GM23338 (cell line): ENCODE measurements around the gene ZDHHC6. TPM values are rescaled to one million over a fixed set of nuclear protein-coding genes. Genes with fewer than 3 reads are reported as not detected.

Experiments used
- ATAC-seq: fragments of 200-7000 bp; cut with Tn5 transposase; 3 replicates; pipeline ENCODE4 v1.9.1; 2020
- DNase-seq: peaks from one replicate; pipeline ENCODE4 v3.0.0-alpha.2; 2015; ENCODE audit warnings: low spot score
- H2AFZ ChIP-seq: fragments of 200-600 bp; sonication (generic); 2 replicates; pipeline ENCODE4 v1.8.0; 2016; ENCODE audit warnings: antibody characterized with exemption, mild to moderate bottlenecking, moderate library complexity
- H3F3A ChIP-seq: fragments of 200-600 bp; sonication (generic); replicated peaks from 2 replicates; pipeline ENCODE4 v1.8.0; 2017; ENCODE audit warnings: antibody characterized with exemption, mixed run types, low read depth
- H3K27ac ChIP-seq: fragments of 200-600 bp; sonication (generic); 2 replicates; pipeline ENCODE4 v1.6.1; 2016; ENCODE audit warnings: low read depth
- H3K27me3 ChIP-seq: fragments of 200-600 bp; sonication (generic); 2 replicates; pipeline ENCODE4 v1.8.0; 2016; ENCODE audit warnings: mild to moderate bottlenecking, mixed run types, moderate library complexity; ENCODE audit not compliant: insufficient read depth
- H3K36me3 ChIP-seq: fragments of 200-600 bp; sonication (generic); 2 replicates; pipeline ENCODE4 v1.8.0; 2016; ENCODE audit warnings: mild to moderate bottlenecking; ENCODE audit not compliant: insufficient read depth
- H3K4me1 ChIP-seq: fragments of 200-600 bp; sonication (generic); 2 replicates; pipeline ENCODE4 v1.8.0; 2016; ENCODE audit warnings: mild to moderate bottlenecking, moderate library complexity; ENCODE audit not compliant: insufficient read depth
- H3K4me2 ChIP-seq: fragments of 200-600 bp; sonication (generic); 2 replicates; pipeline ENCODE4 v1.7.1; 2017; ENCODE audit warnings: mixed run types
- H3K4me3 ChIP-seq: fragments of 200-600 bp; sonication (generic); 2 replicates; pipeline ENCODE4 v1.6.1; 2016; ENCODE audit warnings: mixed run types
- H3K79me2 ChIP-seq: fragments of 200-600 bp; sonication (generic); replicated peaks from 2 replicates; pipeline ENCODE4 v1.8.0; 2017; ENCODE audit warnings: mild to moderate bottlenecking; ENCODE audit not compliant: insufficient read depth
- H3K9me2 ChIP-seq: fragments of 200-600 bp; sonication (generic); 2 replicates; pipeline ENCODE4 v1.8.0; 2017; ENCODE audit not compliant: insufficient read depth
- H4K20me1 ChIP-seq: fragments of 200-600 bp; sonication (generic); replicated peaks from 2 replicates; pipeline ENCODE4 v1.8.0; 2017; ENCODE audit warnings: mild to moderate bottlenecking; ENCODE audit not compliant: insufficient read depth
- H3K27ac Mint-ChIP-seq: 2 replicates; pipeline ENCODE4 v1.8.0; 2020; ENCODE audit warnings: inconsistent platforms, mild to moderate bottlenecking, moderate library complexity, mixed read lengths
- H3K27me3 Mint-ChIP-seq: 3 replicates; pipeline ENCODE4 v1.8.0; 2022; ENCODE audit warnings: low read depth, mild to moderate bottlenecking, moderate library complexity, mixed read lengths, inconsistent platforms; ENCODE audit not compliant: insufficient read depth, poor library complexity
- H3K36me3 Mint-ChIP-seq: 3 replicates; pipeline ENCODE4 v1.8.0; 2021; ENCODE audit warnings: low read depth, mild to moderate bottlenecking, inconsistent platforms, moderate library complexity, mixed read lengths
- H3K4me1 Mint-ChIP-seq: 3 replicates; pipeline ENCODE4 v1.8.0; 2020; ENCODE audit warnings: mild to moderate bottlenecking, inconsistent platforms, mixed read lengths
- H3K4me3 Mint-ChIP-seq: 3 replicates; pipeline ENCODE4 v1.8.0; 2021; ENCODE audit warnings: moderate library complexity, mild to moderate bottlenecking, inconsistent platforms, mixed read lengths
- H3K9me3 Mint-ChIP-seq: 3 replicates; pipeline ENCODE4 v1.8.0; 2020; ENCODE audit warnings: moderate library complexity, mild to moderate bottlenecking, inconsistent platforms, mixed read lengths
- CREB1 ChIP-seq: fragments of 250-450 bp; sonication (Bioruptor Pico); IDR thresholded peaks from 2 replicates; pipeline ENCODE4 v1.5.0; 2020; ENCODE audit warnings: low read depth, mild to moderate bottlenecking, moderate library complexity
- ETS1 ChIP-seq: IDR thresholded peaks from 2 replicates; pipeline ENCODE4 v1.6.1; 2016; ENCODE audit warnings: antibody characterized with exemption
- EZH2 ChIP-seq: fragments of 200-600 bp; sonication (generic); IDR thresholded peaks from one replicate; pipeline ENCODE4 v1.8.0; 2017; ENCODE audit warnings: antibody characterized with exemption, mild to moderate bottlenecking, low read depth; ENCODE audit not compliant: unreplicated experiment
- JUNB ChIP-seq: IDR thresholded peaks from one replicate; pipeline ENCODE4 v1.6.1; 2016; ENCODE audit warnings: antibody characterized with exemption; ENCODE audit not compliant: unreplicated experiment
- POLR2AphosphoS5 ChIP-seq: IDR thresholded peaks from 2 replicates; pipeline ENCODE4 v1.6.1; 2016; ENCODE audit warnings: antibody characterized with exemption, low read depth
- REST ChIP-seq: IDR thresholded peaks from one replicate; pipeline ENCODE4 v1.6.1; 2018; ENCODE audit warnings: antibody characterized with exemption; ENCODE audit not compliant: unreplicated experiment
- STAT1 ChIP-seq: IDR thresholded peaks from one replicate; pipeline ENCODE4 v1.6.1; 2016; ENCODE audit warnings: antibody characterized with exemption; ENCODE audit not compliant: unreplicated experiment
- ZNF331 ChIP-seq: fragments of 250-450 bp; sonication (Bioruptor Pico); IDR thresholded peaks from 2 replicates; pipeline ENCODE4 v1.5.0; 2020; ENCODE audit warnings: low read depth, mild to moderate bottlenecking, moderate library complexity
- polyA plus RNA-seq: library from polyadenylated mRNA; unstranded; fragments of >200 nt; fragmentation: Nextera tagmentation; extraction: Ambion mirVana; gene quantifications from 2 replicates; pipeline ENCODE4 v1.2.1, GENCODE V29; 2016
- total RNA-seq: library from RNA; depleted of rRNA; stranded (reverse); fragments of >200 nt; shearing (Covaris generic); gene quantifications from 2 replicates; pipeline ENCODE4 v1.2.3, GENCODE V29; 2014
- TF ChIP-seq, protein P1 (sequence below), 2 experiments: fragments of 200-600 bp in 1 of 2; sonication (generic) in 1 of 2; conservative IDR thresholded peaks; 2 replicates each; pipeline versions ENCODE4 v1.5.1 to v1.6.1; 2016 to 2017; ENCODE audit warnings: antibody characterized with exemption in 2 of 2, low read depth in 2 of 2, mild to moderate bottlenecking in 2 of 2, moderate library complexity in 1 of 2

Gene ZDHHC6
- total and polyA plus RNA-seq, 2 experiments from 2014 or later = 24.6 to 33.7 TPM

- peak overlapping the region; percentile 100 for H2AFZ ChIP-seq
- no peak for DNase-seq
These were observed 860 bp upstream of the ZDHHC6 start for GRCh38 chr10:112447620-112447928.

More at GRCh38 chr10:112447620-112447928, 860 bp upstream of the ZDHHC6 start:
- H3K27ac ChIP-seq = peak overlapping the region; percentile 99
- no peaks in the 10 kb centered on the region for H3K9me2 ChIP-seq
- Mint-ChIP-seq H3K27ac (peak overlapping the region; percentile 99), H3K36me3 (peaks cover 13% of the 10 kb centered on the region), H3K27me3 (peaks cover 13% of the 10 kb centered on the region), H3K4me3 (peak overlapping the region; percentile 91), H3K4me1 (peaks cover 13% of the 10 kb centered on the region; the same call in 2 of the 3 replicates), H3K9me3 (peaks cover 2% of the 10 kb centered on the region; the same call in 1 of the 3 replicates)
- no peak for ATAC-seq
- H3F3A ChIP-seq = no peaks in the 10 kb centered on the region
- H3K4me3 ChIP-seq = peak overlapping the region; percentile 99
- no peaks in the 10 kb centered on the region; the same call in 1 of the 2 replicates for H3K36me3 ChIP-seq
- H3K4me2 ChIP-seq = peak overlapping the region; percentile 84
- H4K20me1 ChIP-seq = peaks cover 8% of the 10 kb centered on the region; the same call in 1 of the 2 replicates
- H3K79me2 ChIP-seq = peaks cover 70% of the 10 kb centered on the region
- no peaks in the 10 kb centered on the region for H3K27me3 ChIP-seq
- TF ChIP-seq POLR2AphosphoS5 (no peak), JUNB (no peak), REST (no peak), CREB1 (CRISPR knock-in tag) (no peak), STAT1 (no peak), ETS1 (no peak), ZNF331 (CRISPR knock-in tag) (no peak), EZH2 (no peak)
- TF ChIP-seq, protein P1, sequence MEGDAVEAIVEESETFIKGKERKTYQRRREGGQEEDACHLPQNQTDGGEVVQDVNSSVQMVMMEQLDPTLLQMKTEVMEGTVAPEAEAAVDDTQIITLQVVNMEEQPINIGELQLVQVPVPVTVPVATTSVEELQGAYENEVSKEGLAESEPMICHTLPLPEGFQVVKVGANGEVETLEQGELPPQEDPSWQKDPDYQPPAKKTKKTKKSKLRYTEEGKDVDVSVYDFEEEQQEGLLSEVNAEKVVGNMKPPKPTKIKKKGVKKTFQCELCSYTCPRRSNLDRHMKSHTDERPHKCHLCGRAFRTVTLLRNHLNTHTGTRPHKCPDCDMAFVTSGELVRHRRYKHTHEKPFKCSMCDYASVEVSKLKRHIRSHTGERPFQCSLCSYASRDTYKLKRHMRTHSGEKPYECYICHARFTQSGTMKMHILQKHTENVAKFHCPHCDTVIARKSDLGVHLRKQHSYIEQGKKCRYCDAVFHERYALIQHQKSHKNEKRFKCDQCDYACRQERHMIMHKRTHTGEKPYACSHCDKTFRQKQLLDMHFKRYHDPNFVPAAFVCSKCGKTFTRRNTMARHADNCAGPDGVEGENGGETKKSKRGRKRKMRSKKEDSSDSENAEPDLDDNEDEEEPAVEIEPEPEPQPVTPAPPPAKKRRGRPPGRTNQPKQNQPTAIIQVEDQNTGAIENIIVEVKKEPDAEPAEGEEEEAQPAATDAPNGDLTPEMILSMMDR (conservative IDR thresholded peaks at IDR 0.05; ENCODE audit: low read depth in 2 of 2) = no peak
- H3K4me1 ChIP-seq = peaks cover 12% of the 10 kb centered on the region
